Activated naive CD4-positive, alpha-beta T cell treated with anti-CD3 and anti-CD28 coated beads, Interleukin-2, amount 50 U/mL, for 24 hours (primary cell): Measurements from ENCODE around the gene BRI3.

Experiments used
- H3K27ac Mint-ChIP-seq: one replicate; pipeline ENCODE4 v1.8.0; 2021; ENCODE audit warnings: mild to moderate bottlenecking, mixed read lengths
- H3K27me3 Mint-ChIP-seq: one replicate; pipeline ENCODE4 v1.8.0; 2021; ENCODE audit warnings: mixed read lengths
- H3K36me3 Mint-ChIP-seq: one replicate; pipeline ENCODE4 v1.8.0; 2021; ENCODE audit warnings: mixed read lengths
- H3K4me1 Mint-ChIP-seq: one replicate; pipeline ENCODE4 v1.8.0; 2021; ENCODE audit warnings: mixed read lengths
- H3K4me3 Mint-ChIP-seq: one replicate; pipeline ENCODE4 v1.8.0; 2021; ENCODE audit warnings: mild to moderate bottlenecking, mixed read lengths
- H3K9me3 Mint-ChIP-seq: one replicate; pipeline ENCODE4 v1.8.0; 2021; ENCODE audit warnings: mixed read lengths

Gene BRI3

DNA sequence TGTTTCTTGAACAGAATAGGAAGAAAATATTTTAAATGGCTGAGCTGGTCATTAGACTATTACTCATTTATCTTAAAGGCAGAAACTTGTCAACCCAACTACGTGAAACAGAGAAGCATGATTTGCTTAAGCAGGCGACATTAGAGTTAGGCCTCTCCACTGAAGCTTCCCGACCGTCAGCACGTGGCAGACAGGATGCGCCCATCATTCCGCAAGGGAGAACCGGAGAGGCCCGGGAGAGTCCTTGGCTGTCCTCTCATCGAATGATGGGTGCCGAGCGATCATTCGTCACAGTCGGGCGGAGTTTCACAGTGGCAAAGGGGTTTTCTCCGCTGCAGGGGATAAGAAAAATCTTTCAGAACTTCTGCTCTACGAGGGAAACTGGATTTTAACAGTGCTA lies 11.8 kb downstream of the BRI3 start:
- Mint-ChIP-seq H3K9me3 (no peaks in the 10 kb centered on the region), H3K4me3 (no peak overlapping the region), H3K4me1 (no peaks in the 10 kb centered on the region), H3K36me3 (peaks cover 1% of the 10 kb centered on the region), H3K27me3 (no peaks in the 10 kb centered on the region), H3K27ac (no peak overlapping the region)

GRCh38 chr7:98293746-98294145 lies 12.3 kb downstream of the BRI3 start:
- Mint-ChIP-seq H3K9me3 (no peaks in the 10 kb centered on the region), H3K36me3 (peaks cover 1% of the 10 kb centered on the region), H3K4me3 (no peak overlapping the region), H3K27ac (no peak overlapping the region), H3K4me1 (no peaks in the 10 kb centered on the region), H3K27me3 (no peaks in the 10 kb centered on the region)

DNA sequence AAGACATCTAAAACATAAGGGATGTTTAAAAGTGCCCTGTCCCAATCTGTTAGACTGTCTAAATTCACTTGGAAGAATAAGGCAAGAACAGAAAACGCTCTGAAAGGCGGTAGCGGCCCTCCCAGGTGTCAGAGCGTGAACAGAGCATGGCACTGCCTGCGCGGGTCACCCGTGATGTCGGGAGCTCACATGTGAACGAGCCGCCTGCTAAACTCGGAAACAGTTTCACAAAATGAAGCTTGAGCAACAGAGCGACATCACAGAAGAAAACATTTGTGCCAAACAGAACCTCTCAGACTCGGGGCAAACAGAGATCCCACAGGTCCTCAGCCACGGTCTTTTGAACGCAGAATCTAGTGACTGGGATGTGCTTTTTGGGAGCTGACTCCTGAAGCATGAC lies 12.8 kb downstream of the BRI3 start:
- Mint-ChIP-seq H3K27ac (no peak overlapping the region), H3K4me1 (no peaks in the 10 kb centered on the region), H3K9me3 (no peaks in the 10 kb centered on the region), H3K27me3 (no peaks in the 10 kb centered on the region), H3K36me3 (peaks cover 1% of the 10 kb centered on the region), H3K4me3 (no peak overlapping the region)

- no peak overlapping the region for H3K27ac Mint-ChIP-seq
- H3K27me3 Mint-ChIP-seq: no peaks in the 10 kb centered on the region
- no peaks in the 10 kb centered on the region for H3K9me3 Mint-ChIP-seq
- H3K4me3 Mint-ChIP-seq: no peak overlapping the region
- no peaks in the 10 kb centered on the region for H3K4me1 Mint-ChIP-seq
- H3K36me3 Mint-ChIP-seq: peaks cover 1% of the 10 kb centered on the region
Measured at GRCh38 chr7:98294798-98295382, 13.4 kb downstream of the BRI3 start.

DNA sequence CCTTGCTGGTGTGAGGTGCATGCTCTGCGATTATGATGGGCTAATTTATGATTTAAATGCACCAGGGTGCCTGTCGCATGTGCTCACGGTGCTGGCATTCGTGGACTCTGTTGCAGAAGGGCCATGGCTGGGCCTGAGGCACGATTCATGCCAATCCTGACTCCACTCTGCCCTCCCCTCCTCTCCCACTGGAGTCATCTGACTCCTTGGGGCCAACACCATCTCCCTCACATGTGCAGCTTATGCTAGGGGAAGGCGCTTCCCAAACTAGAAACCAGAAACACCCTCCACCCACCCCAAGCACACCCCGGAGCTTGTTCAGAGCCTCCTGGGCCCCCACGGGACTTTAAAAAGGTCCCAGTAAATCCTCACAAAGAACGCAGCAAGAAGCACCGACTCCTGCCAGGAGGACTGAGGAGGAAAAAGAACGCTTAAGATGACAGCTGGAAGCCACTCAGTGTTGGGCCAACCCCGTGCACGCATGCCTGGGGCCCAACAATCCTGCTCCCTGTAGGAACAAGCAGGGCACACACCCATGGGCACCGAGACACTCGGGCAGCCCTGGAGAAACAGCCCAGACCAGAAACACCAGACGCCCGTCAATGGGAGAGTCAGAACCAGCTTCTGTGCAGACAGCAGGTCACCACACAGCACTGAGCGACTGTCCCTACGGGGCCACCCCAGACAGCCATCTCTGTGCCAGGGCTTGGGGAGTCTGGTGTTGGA lies 14.1 kb downstream of the BRI3 start:
- Mint-ChIP-seq H3K9me3 (no peaks in the 10 kb centered on the region), H3K4me3 (no peak overlapping the region), H3K27ac (no peak overlapping the region), H3K27me3 (no peaks in the 10 kb centered on the region), H3K36me3 (peaks cover 1% of the 10 kb centered on the region), H3K4me1 (no peaks in the 10 kb centered on the region)

- H3K27ac Mint-ChIP-seq: no peak overlapping the region
- no peak overlapping the region for H3K4me3 Mint-ChIP-seq
- peaks cover 1% of the 10 kb centered on the region for H3K36me3 Mint-ChIP-seq
- no peaks in the 10 kb centered on the region for H3K4me1 Mint-ChIP-seq
- H3K27me3 Mint-ChIP-seq: no peaks in the 10 kb centered on the region
- no peaks in the 10 kb centered on the region for H3K9me3 Mint-ChIP-seq
Measured at GRCh38 chr7:98296833-98297232, 15.3 kb downstream of the BRI3 start.

DNA sequence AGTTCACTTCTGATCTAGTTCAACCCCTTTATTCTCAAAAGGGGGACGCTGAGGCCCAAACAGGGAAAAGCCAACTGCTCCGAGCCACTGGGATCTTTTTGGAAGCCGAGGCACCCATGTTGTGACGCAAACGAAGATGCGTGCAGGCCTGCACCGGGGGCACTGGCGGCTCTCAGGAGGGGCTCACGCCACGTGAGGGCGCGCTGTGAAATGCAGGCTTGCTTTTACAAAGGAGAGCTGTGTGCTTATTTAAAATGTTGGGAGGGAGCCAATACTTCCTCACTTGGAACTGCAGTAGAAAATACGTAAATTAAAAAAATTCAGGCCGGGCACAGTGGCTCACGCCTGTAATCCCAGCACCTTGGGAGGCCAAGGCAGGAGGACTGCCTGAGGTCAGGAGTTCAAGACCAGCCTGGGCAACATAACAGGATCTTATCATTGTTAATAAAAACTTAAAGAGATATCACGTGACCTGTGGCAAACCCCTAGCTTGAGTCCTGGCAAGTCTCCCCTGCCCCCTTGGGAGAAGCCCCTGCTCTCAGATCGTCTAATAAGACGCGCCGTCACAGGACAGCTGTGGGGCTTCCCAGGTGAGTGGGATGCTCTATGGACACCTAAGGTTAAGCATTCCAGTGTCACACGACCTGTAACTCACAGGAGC lies 16.3 kb downstream of the BRI3 start:
- Mint-ChIP-seq H3K27me3 (no peaks in the 10 kb centered on the region), H3K9me3 (no peaks in the 10 kb centered on the region), H3K27ac (no peak overlapping the region), H3K4me3 (no peak overlapping the region), H3K36me3 (peaks cover 1% of the 10 kb centered on the region), H3K4me1 (no peaks in the 10 kb centered on the region)

DNA sequence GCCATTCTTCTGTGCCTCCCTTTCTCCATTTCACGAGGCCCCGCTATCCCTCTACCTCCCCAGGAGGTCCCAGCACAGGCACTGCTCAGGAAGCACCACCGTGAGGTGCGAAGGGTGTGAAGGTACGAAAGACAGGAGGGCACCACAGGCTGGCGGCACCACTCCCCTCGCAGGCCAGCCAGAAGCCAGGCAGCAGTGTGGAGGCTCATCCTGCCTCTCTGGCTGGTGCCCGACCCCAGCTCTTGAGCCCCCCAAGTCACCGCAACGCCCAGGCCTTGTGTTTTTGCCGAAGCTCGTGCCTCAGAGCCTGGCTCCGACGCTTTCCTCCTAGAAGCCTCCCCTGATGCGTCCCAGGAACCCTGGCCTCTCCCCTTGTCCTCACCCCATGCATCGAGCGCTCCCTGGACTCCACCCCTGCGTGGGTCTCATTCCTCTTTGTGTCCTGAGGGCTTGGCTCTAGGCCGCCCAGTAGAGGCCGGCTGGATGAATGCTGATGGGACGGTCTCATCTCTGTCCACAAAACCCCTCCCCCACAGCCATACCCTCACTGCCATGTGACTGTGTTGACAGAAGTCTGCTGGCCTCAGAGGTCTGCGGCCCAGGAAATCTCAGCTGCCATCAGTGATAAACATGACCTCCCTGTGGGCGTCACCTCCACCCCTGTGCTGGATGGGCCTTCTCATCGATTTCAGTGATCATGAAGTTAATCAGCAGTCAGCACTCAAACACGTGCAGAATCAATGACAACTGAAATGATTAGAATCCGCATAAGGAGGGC lies 19.3 kb downstream of the BRI3 start:
- H3K27me3 Mint-ChIP-seq: no peaks in the 10 kb centered on the region
- H3K4me1 Mint-ChIP-seq: no peaks in the 10 kb centered on the region

GRCh38 chr7:98301693-98302470 lies 20.4 kb downstream of the BRI3 start:
- Mint-ChIP-seq H3K9me3 (no peaks in the 10 kb centered on the region), H3K36me3 (no peaks in the 10 kb centered on the region), H3K4me3 (no peak overlapping the region), H3K4me1 (no peaks in the 10 kb centered on the region), H3K27ac (no peak overlapping the region), H3K27me3 (no peaks in the 10 kb centered on the region)

More for the DNA sequence above, 19.3 kb downstream of the BRI3 start:
- H3K27ac Mint-ChIP-seq: no peak overlapping the region
- no peak overlapping the region for H3K4me3 Mint-ChIP-seq
- no peaks in the 10 kb centered on the region for H3K9me3 Mint-ChIP-seq
- peaks cover 1% of the 10 kb centered on the region for H3K36me3 Mint-ChIP-seq

DNA sequence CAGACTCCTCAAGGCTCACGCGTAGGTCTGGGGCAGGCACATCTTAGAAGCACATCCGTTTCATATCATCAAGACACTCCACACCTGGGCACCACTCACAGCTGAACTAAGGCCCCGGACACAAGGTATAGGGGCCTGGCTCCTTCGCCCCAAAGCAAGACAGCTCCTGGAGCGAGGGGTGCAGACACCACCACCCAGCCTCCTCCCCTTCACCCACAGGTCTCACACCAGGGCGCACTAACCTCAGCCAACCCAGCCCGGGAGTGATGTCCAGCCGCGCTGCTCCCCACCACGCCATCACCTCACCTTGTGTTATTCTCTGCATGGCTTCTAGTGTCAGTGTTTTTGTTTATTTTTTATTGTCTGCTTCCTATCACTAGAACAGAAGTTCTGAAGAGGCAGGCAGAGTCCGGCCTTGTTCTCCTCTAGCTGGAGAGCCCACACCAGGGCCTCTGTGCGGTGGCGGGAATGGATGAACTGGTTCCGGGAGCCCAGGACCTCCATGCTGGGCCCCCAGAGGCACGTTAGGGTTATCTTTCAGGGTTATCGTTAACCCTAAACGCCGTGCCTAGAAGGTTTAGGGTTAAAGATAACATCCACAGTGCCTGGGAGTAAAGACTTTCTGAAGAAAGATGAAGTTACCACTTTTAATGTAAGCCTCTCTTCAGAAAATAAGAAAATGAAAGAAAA lies 21.8 kb downstream of the BRI3 start:
- Mint-ChIP-seq H3K4me1 (no peaks in the 10 kb centered on the region), H3K27me3 (no peaks in the 10 kb centered on the region), H3K9me3 (no peaks in the 10 kb centered on the region), H3K4me3 (no peak overlapping the region), H3K36me3 (no peaks in the 10 kb centered on the region), H3K27ac (no peak overlapping the region)

GRCh38 chr7:98303906-98304305 lies 22.4 kb downstream of the BRI3 start:
- H3K4me3 Mint-ChIP-seq: no peak overlapping the region
- no peaks in the 10 kb centered on the region for H3K27me3 Mint-ChIP-seq
- no peak overlapping the region for H3K27ac Mint-ChIP-seq
- no peaks in the 10 kb centered on the region for H3K9me3 Mint-ChIP-seq
- no peaks in the 10 kb centered on the region for H3K36me3 Mint-ChIP-seq
- H3K4me1 Mint-ChIP-seq: no peaks in the 10 kb centered on the region

DNA sequence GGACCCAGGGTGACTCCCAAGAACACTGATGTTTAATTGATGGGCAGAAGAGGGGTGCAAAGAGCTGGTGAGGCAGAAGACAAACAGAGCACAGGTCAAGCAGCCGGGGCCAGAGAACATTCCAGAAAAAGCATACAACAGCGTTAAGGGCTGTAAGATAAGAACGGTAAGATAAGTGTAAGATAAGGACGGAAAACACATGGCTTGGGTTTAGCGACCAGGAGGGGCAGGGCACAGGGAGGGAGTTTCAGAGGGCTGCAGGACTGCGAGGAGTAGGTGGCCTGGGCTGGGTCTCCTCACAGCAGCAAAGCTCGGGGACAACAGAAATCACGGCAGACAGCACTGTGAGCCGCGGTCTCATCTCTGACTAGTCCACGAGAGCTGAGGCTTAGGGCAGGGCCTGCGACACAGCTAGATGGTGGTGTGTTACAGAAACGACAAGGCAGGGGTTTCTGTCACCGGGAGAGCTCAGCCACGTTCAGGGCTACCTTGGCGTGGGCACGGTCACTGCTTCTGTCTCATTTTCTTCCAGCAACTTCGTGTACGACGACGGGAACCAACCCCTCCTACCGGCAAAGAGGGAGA lies 24.6 kb downstream of the BRI3 start:
- no peaks in the 10 kb centered on the region for H3K9me3 Mint-ChIP-seq
- no peak overlapping the region for H3K4me3 Mint-ChIP-seq
- H3K27ac Mint-ChIP-seq: no peak overlapping the region
- no peaks in the 10 kb centered on the region for H3K27me3 Mint-ChIP-seq
- no peaks in the 10 kb centered on the region for H3K4me1 Mint-ChIP-seq
- H3K36me3 Mint-ChIP-seq: no peaks in the 10 kb centered on the region

DNA sequence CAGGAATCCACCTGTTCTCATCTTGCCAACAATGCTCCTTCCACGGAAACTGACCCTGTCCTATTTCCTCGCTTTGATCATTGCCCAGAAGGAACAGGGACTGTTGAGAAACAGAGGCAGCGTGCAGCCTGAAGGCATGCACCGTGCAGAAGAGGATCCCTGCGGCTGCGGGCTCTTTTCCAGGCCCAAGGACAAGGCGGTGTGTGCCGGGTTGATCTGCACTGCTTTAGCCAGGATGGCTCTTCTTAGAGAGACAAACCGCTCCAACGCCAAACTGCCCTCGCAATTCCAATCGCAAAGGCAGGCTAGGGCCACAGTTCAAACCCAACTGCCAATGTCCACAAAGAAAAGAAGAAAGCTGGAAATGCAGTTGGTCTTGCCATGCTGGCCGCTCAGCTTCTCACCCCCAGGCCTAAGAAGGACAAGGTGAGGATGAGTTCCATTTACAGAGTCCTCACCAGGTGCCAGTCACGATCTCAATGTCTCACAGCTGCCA lies 26.5 kb downstream of the BRI3 start:
- H3K4me3 Mint-ChIP-seq: no peak overlapping the region
- H3K27ac Mint-ChIP-seq: no peak overlapping the region
- no peaks in the 10 kb centered on the region for H3K27me3 Mint-ChIP-seq
- no peaks in the 10 kb centered on the region for H3K36me3 Mint-ChIP-seq
- no peaks in the 10 kb centered on the region for H3K4me1 Mint-ChIP-seq
- no peaks in the 10 kb centered on the region for H3K9me3 Mint-ChIP-seq

DNA sequence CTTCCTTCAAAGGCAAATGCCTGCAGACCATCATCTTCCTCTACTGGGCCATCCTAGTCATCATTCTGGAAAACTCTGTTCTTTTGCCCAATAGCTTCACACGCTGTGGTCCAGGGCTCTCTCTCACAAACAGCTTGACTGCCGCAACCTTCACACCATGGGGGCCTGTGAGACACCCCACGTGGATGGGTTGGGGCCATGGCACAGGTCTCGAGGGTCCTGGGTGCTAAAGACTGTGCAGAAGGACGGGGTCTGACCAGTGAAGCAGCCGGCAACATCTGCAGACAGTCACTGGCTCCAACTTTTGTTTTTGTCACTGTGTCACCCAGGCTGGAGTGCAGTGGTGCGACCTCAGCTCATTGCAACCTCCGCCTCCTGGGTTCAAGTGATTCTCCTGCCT lies 28.1 kb downstream of the BRI3 start:
- no peaks in the 10 kb centered on the region for H3K9me3 Mint-ChIP-seq
- no peak overlapping the region for H3K27ac Mint-ChIP-seq
- no peaks in the 10 kb centered on the region for H3K27me3 Mint-ChIP-seq
- no peak overlapping the region for H3K4me3 Mint-ChIP-seq
- no peaks in the 10 kb centered on the region for H3K4me1 Mint-ChIP-seq
- no peaks in the 10 kb centered on the region for H3K36me3 Mint-ChIP-seq
